GDM1 (cell line): ENCODE results near the gene TMEM62.
"Not testable (repeated sequence)": the region's sequence is repeated elsewhere in the genome, so short reads cannot be mapped to it uniquely, and the experiment has no call there.

Source experiments
- DNase-seq: peaks from one replicate; lab custom pipeline; 2025; lab: John Stamatoyannopoulos, UW

Gene TMEM62

GRCh38 chr15:43121863-43122262 is 11.5 kb upstream of the TMEM62 start:
- DNase-seq, result no peak

GRCh38 chr15:43125100-43125661 is 8.2 kb upstream of the TMEM62 start:
- no peak for DNase-seq

- DNase-seq, result no peak
Observed at GRCh38 chr15:43126356-43126755, 7.0 kb upstream of the TMEM62 start.

GRCh38 chr15:43127752-43128151 is 5.6 kb upstream of the TMEM62 start:
- DNase-seq, result no peak

- DNase-seq, result not testable (repeated sequence)
Observed at GRCh38 chr15:43128174-43128979, 5.0 kb upstream of the TMEM62 start.

GRCh38 chr15:43128980-43129335 is 4.4 kb upstream of the TMEM62 start:
- DNase-seq, result no peak

- DNase-seq, result no peak
Observed at GRCh38 chr15:43132830-43133429, 456 bp upstream of the TMEM62 start.

GRCh38 chr15:43134157-43134635 is 810 bp downstream of the TMEM62 start:
- DNase-seq, result no peak

- no peak for DNase-seq
Observed at GRCh38 chr15:43135351-43135750, 2.0 kb downstream of the TMEM62 start.

GRCh38 chr15:43143203-43143941 is 10.0 kb downstream of the TMEM62 start:
- no peak for DNase-seq

- no peak for DNase-seq
Observed at GRCh38 chr15:43144512-43144911, 11.1 kb downstream of the TMEM62 start.

- DNase-seq, result no peak
Observed at GRCh38 chr15:43146184-43146583, 12.8 kb downstream of the TMEM62 start.

GRCh38 chr15:43150191-43150929 is 17.0 kb downstream of the TMEM62 start:
- no peak for DNase-seq

- DNase-seq, result no peak
Observed at GRCh38 chr15:43151688-43152087, 18.3 kb downstream of the TMEM62 start.

- DNase-seq, result no peak
Observed at GRCh38 chr15:43153269-43153668, 19.9 kb downstream of the TMEM62 start.

- no peak for DNase-seq
Observed at GRCh38 chr15:43165801-43166325, 32.5 kb downstream of the TMEM62 start.

- DNase-seq, result not testable (repeated sequence)
Observed at GRCh38 chr15:43167261-43167660, 33.9 kb downstream of the TMEM62 start.

- DNase-seq, result no peak
Observed at GRCh38 chr15:43168192-43169107, 35.1 kb downstream of the TMEM62 start.

- DNase-seq, result no peak
Observed at GRCh38 chr15:43169888-43170287, 36.5 kb downstream of the TMEM62 start.

GRCh38 chr15:43175656-43176309 is 42.4 kb downstream of the TMEM62 start:
- not testable (repeated sequence) for DNase-seq
